MM.1S (cell line): ENCODE data around the gene TFCP2L1.

ENCODE experiments used
- EZH2phosphoT487 ChIP-seq: fragments of 300-600 bp; sonication (generic); IDR thresholded peaks from 2 replicates; pipeline ENCODE4 v1.6.1; 2018; ENCODE audit warnings: antibody characterized with exemption, low read length
- TF ChIP-seq, protein P1 (sequence below): fragments of 300-600 bp; sonication (generic); IDR thresholded peaks from 2 replicates; pipeline ENCODE4 v1.5.1; 2016; ENCODE audit warnings: antibody characterized with exemption, low read length, mixed read lengths

DNA sequence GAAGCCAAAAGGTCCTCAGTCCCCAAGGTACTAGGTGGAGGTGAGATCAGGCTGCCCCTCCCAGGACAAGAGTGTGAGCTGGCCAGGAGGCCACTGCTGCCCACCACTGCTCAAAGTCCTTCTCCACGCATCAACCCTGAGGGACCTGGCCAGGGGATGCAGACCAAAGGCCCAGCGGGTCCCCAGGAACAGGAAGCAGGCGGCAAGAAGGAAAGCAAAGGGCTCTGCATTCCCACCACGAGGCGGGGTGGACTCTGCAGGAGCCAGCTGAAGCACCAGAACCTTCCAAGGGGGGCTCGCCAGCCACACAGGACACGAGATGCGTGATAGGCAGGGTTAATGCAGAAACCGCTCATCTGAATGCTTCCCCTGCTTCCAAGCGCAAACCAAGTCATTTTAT is 67.4 kb downstream of the TFCP2L1 start:
- TF ChIP-seq, protein P1, sequence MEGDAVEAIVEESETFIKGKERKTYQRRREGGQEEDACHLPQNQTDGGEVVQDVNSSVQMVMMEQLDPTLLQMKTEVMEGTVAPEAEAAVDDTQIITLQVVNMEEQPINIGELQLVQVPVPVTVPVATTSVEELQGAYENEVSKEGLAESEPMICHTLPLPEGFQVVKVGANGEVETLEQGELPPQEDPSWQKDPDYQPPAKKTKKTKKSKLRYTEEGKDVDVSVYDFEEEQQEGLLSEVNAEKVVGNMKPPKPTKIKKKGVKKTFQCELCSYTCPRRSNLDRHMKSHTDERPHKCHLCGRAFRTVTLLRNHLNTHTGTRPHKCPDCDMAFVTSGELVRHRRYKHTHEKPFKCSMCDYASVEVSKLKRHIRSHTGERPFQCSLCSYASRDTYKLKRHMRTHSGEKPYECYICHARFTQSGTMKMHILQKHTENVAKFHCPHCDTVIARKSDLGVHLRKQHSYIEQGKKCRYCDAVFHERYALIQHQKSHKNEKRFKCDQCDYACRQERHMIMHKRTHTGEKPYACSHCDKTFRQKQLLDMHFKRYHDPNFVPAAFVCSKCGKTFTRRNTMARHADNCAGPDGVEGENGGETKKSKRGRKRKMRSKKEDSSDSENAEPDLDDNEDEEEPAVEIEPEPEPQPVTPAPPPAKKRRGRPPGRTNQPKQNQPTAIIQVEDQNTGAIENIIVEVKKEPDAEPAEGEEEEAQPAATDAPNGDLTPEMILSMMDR, result no peak
- no peak for TF ChIP-seq EZH2phosphoT487
